GM12891 (cell line): ENCODE results near the gene ELMO1.

Experiments used
- DNase-seq: peaks from one replicate; pipeline ENCODE4 v3.0.0; 2011; ENCODE audit warnings: low spot score; ENCODE audit not compliant: insufficient read length
- FAIRE-seq: peaks from 2 replicates; lab custom pipeline; 2011; peaks lifted over from hg19 to GRCh38; lab: Jason Lieb, UNC
- PAX5 ChIP-seq: IDR thresholded peaks from 2 replicates; pipeline ENCODE4 v1.6.1; 2011; ENCODE audit warnings: low read length, moderate library complexity, mild to moderate bottlenecking; ENCODE audit not compliant: insufficient read depth, severe bottlenecking
- POLR2A ChIP-seq: IDR thresholded peaks from 2 replicates; pipeline ENCODE4 v1.6.1; 2011; ENCODE audit warnings: low read depth, low read length, control low read depth
- POLR2AphosphoS5 ChIP-seq: IDR thresholded peaks from 2 replicates; pipeline ENCODE4 v1.6.1; 2011; ENCODE audit warnings: low read depth, low read length, control low read depth
- POU2F2 ChIP-seq: IDR thresholded peaks from 2 replicates; pipeline ENCODE4 v1.6.1; 2011; ENCODE audit warnings: low read depth, mild to moderate bottlenecking, control low read depth, low read length, moderate library complexity
- SPI1 ChIP-seq: IDR thresholded peaks from 2 replicates; pipeline ENCODE4 v1.6.1; 2011; ENCODE audit warnings: low read depth, low read length, control low read depth
- TAF1 ChIP-seq: IDR thresholded peaks from 2 replicates; pipeline ENCODE4 v1.6.1; 2011; ENCODE audit warnings: low read depth, low read length, control low read depth

Gene ELMO1

DNA sequence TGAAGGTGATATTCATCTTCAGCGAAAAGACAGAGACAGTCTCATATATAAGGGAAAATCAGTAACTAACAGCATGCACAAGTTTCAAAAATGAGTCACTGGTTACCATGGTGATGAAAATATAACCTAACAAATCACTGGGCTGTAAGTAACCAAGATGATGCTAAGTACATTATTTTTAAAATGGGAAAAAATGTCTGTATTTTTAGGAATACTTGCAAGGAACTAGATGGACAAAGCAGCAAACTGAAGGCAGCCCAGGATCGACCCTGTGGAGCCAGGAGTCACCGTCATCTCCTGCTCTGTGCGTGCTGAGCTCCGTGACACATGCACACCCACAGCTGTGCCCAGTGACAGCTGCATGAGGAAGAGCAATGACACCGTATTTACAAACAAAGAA, 137.3 kb downstream of the ELMO1 start:
- FAIRE-seq (peak; percentile 33), DNase-seq (no peak)
- TF ChIP-seq POLR2A, result no peak
- no peak for TF ChIP-seq PAX5
- no peak for TF ChIP-seq POLR2AphosphoS5
- no peak for TF ChIP-seq TAF1
- TF ChIP-seq POU2F2, result no peak
- no peak for TF ChIP-seq SPI1

DNA sequence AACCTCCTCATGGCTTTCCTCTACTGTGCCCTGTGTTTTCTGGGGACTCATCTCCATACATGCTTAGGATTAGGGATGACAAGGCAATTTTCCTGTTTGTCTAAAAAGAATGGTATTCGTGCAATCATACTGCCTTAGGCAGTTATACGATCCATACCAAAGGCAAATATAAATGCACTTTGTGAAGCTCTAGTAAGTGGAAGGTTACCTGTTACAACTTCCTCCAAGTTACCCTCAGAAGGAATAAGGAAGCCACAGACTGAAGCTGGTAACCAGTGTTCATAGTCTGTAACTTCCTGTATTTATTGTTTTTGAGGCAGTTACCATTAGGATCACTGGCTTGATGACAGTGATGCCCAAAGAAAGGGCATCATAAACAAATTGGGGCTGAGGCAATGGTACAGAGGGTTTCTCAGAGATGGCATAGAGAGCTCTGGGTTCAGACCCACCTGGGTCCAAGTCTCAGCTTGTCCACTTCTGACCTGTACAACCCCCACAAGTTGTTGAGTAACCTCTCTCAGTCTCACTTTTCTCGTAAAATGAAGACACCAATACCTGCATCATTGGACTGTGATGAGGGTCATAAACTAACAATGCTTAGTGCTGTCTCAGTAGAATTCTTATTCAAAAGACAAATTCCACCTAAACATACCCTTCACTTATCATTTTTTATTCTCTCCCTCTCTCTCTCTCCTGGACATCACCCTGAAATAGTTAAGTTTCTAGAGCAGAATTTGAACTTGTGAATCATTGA, 138.2 kb downstream of the ELMO1 start:
- no peak for TF ChIP-seq TAF1
- no peak for TF ChIP-seq SPI1
- TF ChIP-seq PAX5, result no peak
- no peak for TF ChIP-seq POU2F2
- TF ChIP-seq POLR2AphosphoS5, result no peak
- no peak for TF ChIP-seq POLR2A
- FAIRE-seq (no peak), DNase-seq (no peak)

DNA sequence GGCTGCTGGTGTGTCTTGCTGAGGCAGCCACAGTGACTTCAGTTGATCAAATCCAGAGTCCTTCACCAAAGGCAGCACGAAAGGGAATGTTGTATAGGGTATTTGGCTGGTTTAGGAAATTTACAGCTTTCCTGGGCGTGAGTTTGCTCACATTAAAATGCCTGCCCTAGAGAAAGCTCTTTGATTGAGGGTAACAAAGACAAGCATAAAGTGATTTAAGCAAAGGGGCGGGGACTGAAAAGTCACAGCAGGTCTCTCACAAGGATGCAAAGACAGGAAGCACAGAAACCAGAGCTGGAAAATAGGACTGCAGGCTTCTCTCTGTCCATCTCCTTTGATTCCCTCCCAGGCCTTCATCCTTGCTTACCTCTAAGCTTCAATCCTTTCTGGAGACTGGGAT, 139.2 kb downstream of the ELMO1 start:
- TF ChIP-seq POU2F2, result no peak
- TF ChIP-seq POLR2AphosphoS5, result no peak
- TF ChIP-seq TAF1, result no peak
- no peak for TF ChIP-seq PAX5
- FAIRE-seq (peak; percentile 41), DNase-seq (no peak)

DNA sequence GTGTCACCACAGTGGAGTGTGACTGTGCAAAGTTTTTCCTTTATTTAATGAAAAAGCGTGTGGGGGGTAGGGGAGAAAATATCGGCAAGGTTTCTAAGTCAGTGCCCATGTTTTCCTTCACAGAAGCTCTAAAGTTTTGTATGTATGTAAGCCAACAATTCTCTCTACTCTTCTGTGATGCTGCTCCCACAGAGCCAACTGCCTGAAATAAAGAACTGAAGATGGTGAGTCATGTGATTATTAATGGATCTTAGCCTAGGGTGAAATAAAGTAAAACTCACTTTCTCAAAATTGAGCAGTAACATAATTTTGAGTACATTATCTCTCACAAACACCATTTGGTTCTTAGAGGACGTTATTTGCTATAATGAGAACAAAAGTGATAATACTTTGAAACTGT, 143.7 kb downstream of the ELMO1 start:
- FAIRE-seq, result no peak
- TF ChIP-seq TAF1 (no peak), POU2F2 (no peak), SPI1 (no peak)
- no peak for DNase-seq

DNA sequence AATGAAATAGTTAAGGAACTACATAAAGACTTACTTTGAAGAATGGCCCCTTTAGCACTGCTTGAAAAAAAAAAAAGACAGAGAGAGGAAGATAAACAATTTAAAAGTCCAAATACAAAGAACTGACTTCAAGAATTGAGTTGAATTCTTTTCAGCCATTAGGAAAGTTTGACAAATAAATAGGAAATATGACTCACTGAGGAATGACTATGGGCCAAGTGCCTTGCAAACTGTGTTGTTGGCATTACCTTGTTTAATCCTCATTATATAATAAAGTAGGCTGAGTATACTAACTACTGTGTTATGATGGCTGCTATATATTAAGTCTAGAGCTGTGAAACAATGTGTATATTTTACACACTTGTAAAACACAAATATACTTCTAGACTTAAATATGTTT, 151.1 kb downstream of the ELMO1 start:
- no peak for FAIRE-seq

GRCh38 chr7:37295401-37295800, 153.3 kb downstream of the ELMO1 start:
- FAIRE-seq (no peak), DNase-seq (no peak)
- no peak for TF ChIP-seq POLR2AphosphoS5
- no peak for TF ChIP-seq POU2F2
- no peak for TF ChIP-seq SPI1
- TF ChIP-seq POLR2A, result no peak
- no peak for TF ChIP-seq TAF1
- no peak for TF ChIP-seq PAX5

More for the DNA sequence above, 151.1 kb downstream of the ELMO1 start:
- TF ChIP-seq PAX5 (no peak), POLR2A (no peak), SPI1 (no peak), POLR2AphosphoS5 (no peak), TAF1 (no peak), POU2F2 (no peak)
- DNase-seq, result no peak

DNA sequence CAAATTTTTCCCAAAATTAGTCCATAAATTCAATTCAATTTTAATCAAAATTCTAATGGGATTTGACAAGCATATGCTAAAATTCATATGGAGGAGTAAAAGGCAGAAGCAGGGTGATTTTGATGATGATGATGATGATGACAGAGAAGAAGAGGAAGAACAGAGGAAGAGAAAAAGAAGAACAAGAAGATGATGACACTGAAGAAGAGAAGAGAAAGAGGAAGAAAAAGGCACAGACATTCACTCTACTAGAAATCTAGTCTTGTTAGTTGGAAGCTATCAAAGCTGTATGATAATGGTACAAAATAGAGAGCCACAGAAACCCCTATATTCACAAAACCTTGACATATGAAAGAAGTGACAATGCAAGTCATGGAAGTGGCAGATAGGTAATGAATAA, 157.9 kb downstream of the ELMO1 start:
- FAIRE-seq, result no peak
- TF ChIP-seq TAF1, result no peak
- DNase-seq, result no peak

GRCh38 chr7:37289781-37290180, 158.9 kb downstream of the ELMO1 start:
- no peak for DNase-seq
- no peak for TF ChIP-seq SPI1
- TF ChIP-seq POU2F2, result no peak
- TF ChIP-seq POLR2AphosphoS5, result no peak
- TF ChIP-seq PAX5, result no peak
- TF ChIP-seq TAF1, result no peak
- no peak for TF ChIP-seq POLR2A
- FAIRE-seq, result no peak

DNA sequence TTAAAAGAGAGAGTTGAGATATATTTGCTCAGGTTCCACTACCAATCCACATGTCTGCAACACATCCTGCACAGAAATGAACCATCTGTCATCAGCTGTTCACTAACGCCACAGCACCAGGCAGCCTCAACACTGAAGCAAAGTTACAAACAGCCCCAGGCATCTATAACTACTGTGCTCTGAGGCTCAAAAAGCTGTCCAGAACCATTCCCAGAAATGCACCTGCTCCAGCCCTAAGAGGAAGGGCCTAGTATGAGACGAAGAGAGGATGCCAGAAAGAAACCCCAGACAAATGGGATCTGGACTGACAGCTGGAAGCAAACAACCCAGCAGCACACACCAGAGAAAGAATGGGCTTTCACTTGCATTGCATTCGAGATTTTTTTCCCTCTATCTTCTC, 159.3 kb downstream of the ELMO1 start:
- FAIRE-seq (no peak), DNase-seq (no peak)
- TF ChIP-seq PAX5 (no peak), POLR2AphosphoS5 (no peak), SPI1 (no peak), POLR2A (no peak), TAF1 (no peak)

DNA sequence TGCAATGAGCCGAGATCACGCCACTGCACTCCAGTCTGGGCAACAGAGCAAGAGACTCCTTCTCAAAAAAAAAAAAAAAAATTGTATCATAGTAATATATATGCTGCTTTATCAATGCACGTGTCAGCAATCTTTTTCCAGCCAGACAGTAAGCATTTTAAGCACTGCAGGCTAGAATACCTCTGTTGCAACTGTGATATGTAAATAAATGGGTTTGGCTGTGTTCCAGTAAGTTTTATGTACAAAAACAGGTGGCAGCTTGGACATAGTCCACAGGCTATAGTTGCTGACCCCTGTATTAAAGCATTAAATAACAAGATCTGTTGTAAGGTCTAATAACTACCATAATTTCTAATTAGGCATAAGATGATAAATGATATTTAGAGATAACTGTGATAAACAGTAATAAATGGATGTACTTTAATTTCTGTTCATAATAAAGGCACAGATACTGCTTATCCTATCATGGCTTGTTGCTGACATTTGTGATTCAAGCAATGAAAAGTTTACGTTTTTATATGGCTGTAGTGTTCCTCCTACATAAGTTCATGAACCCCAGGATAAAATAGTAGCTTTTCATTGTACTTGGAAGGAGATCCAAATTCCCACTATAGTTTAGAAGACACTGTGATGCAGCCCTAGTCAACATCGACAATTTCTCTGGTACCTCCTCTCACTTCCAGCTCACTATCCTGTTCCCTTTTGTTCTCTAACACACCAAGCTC, 161.4 kb downstream of the ELMO1 start:
- peak; percentile 58 for FAIRE-seq

More for the DNA sequence above, 161.4 kb downstream of the ELMO1 start:
- no peak for DNase-seq
- TF ChIP-seq POU2F2 (no peak), TAF1 (no peak), POLR2A (no peak), PAX5 (no peak), POLR2AphosphoS5 (no peak), SPI1 (no peak)
